HL-60 (cell line): Measurements from ENCODE around the gene GCM1.

Source experiments
- GABPA ChIP-seq: IDR thresholded peaks from 2 replicates; pipeline ENCODE4 v1.6.1; 2012; ENCODE audit warnings: low read depth
- POLR2AphosphoS5 ChIP-seq: IDR thresholded peaks from 2 replicates; pipeline ENCODE4 v1.6.1; 2012; ENCODE audit warnings: low read depth
- TF ChIP-seq, protein P1 (sequence below): IDR thresholded peaks from one replicate; pipeline ENCODE4 v1.5.1; 2011; ENCODE audit warnings: low read length, control low read depth, inconsistent platforms; ENCODE audit not compliant: insufficient read depth

DNA sequence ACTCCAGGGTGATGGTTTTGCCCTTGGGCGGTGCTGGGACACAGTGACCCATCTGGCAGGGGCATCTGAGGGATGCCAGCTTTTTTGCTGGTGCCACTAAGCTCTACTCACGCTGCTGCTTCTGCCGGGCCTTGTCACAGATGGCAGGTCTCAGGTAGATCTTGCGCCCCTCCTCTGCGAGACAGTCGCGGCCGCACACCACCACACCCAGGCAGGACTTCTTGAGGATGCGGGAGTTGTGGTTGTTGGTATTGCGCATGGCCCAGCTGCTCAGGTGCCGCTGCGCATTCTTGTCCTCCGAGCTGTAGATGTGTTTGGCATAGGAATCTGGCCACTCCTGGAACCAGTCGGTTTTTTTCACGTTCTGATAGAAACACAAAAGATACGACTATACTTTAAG is 14.7 kb downstream of the GCM1 start:
- TF ChIP-seq, protein P1, sequence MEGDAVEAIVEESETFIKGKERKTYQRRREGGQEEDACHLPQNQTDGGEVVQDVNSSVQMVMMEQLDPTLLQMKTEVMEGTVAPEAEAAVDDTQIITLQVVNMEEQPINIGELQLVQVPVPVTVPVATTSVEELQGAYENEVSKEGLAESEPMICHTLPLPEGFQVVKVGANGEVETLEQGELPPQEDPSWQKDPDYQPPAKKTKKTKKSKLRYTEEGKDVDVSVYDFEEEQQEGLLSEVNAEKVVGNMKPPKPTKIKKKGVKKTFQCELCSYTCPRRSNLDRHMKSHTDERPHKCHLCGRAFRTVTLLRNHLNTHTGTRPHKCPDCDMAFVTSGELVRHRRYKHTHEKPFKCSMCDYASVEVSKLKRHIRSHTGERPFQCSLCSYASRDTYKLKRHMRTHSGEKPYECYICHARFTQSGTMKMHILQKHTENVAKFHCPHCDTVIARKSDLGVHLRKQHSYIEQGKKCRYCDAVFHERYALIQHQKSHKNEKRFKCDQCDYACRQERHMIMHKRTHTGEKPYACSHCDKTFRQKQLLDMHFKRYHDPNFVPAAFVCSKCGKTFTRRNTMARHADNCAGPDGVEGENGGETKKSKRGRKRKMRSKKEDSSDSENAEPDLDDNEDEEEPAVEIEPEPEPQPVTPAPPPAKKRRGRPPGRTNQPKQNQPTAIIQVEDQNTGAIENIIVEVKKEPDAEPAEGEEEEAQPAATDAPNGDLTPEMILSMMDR, result no peak
- TF ChIP-seq POLR2AphosphoS5 (no peak), GABPA (no peak)
